OCI-LY3 (cell line): Measurements from ENCODE around the gene LARGE1.

ENCODE experiments used
- H2AFZ ChIP-seq: fragments of 200-600, 300-600 bp; shearing (Covaris generic); 2 replicates; pipeline ENCODE4 v1.6.0; 2014; ENCODE audit warnings: antibody characterized with exemption, low read depth, low read length
- H3K27ac ChIP-seq: fragments of 200-600, 300-600 bp; sonication (generic); 2 replicates; pipeline ENCODE4 v1.5.1; 2014; ENCODE audit warnings: mild to moderate bottlenecking, low read length, moderate library complexity, mixed read lengths
- H3K27me3 ChIP-seq: fragments of 200-600, 300-600 bp; sonication (generic); 2 replicates; pipeline ENCODE4 v1.6.1; 2014; ENCODE audit warnings: low read depth, low read length, mixed read lengths
- H3K36me3 ChIP-seq: fragments of 200-600, 300-600 bp; sonication (generic); replicated peaks from 2 replicates; pipeline ENCODE3; 2014; ENCODE audit warnings: low read depth, low read length, mixed read lengths
- H3K4me1 ChIP-seq: fragments of 300-600, 200-600 bp; sonication (generic); 2 replicates; pipeline ENCODE4 v1.6.1; 2014; ENCODE audit warnings: low read length, mixed read lengths
- H3K4me2 ChIP-seq: fragments of 200-600, 300-600 bp; sonication (generic); 2 replicates; pipeline ENCODE4 v1.6.1; 2014; ENCODE audit warnings: low read length, mixed read lengths
- H3K4me3 ChIP-seq: fragments of 300-600, 200-600 bp; sonication (generic); 2 replicates; pipeline ENCODE4 v1.5.1; 2014; ENCODE audit warnings: antibody characterized with exemption, mild to moderate bottlenecking, low read length, moderate library complexity
- H3K79me2 ChIP-seq: fragments of 300-600, 200-600 bp; shearing (Covaris generic); 2 replicates; pipeline ENCODE4 v1.6.1; 2014; ENCODE audit warnings: mild to moderate bottlenecking, low read length, mixed read lengths
- H3K9ac ChIP-seq: fragments of 300-600, 200-600 bp; shearing (Covaris generic); 2 replicates; pipeline ENCODE4 v1.6.0; 2014; ENCODE audit warnings: mild to moderate bottlenecking, low read length, moderate library complexity
- H3K9me3 ChIP-seq: fragments of 200-600, 300-600 bp; shearing (Covaris generic); 2 replicates; pipeline ENCODE4 v1.6.1; 2014; ENCODE audit warnings: low read length, mixed read lengths; ENCODE audit not compliant: insufficient read depth
- H4K20me1 ChIP-seq: fragments of 200-600, 300-600 bp; sonication (generic); 2 replicates; pipeline ENCODE4 v1.6.1; 2016; ENCODE audit warnings: low read length, mixed read lengths; ENCODE audit not compliant: insufficient read depth
- EZH2phosphoT487 ChIP-seq: fragments of 200-600 bp; shearing (Covaris generic); IDR thresholded peaks from 2 replicates; pipeline ENCODE4 v1.6.1; 2018; ENCODE audit warnings: antibody characterized with exemption, mixed run types, low read depth
- TF ChIP-seq, protein P1 (sequence below): fragments of 200-600, 300-600 bp; sonication (generic); IDR thresholded peaks from 2 replicates; pipeline ENCODE4 v1.5.1; 2014; ENCODE audit warnings: antibody characterized with exemption, low read length, low read depth

The LARGE1 gene

GRCh38 chr22:33832558-33833151 is 87.6 kb downstream of the LARGE1 start:
- Histone ChIP-seq H3K36me3 (no peaks in the 10 kb centered on the region), H3K4me2 (no peak overlapping the region), H3K4me1 (no peaks in the 10 kb centered on the region), H2AFZ (no peak overlapping the region), H3K27me3 (no peaks in the 10 kb centered on the region), H3K9me3 (no peaks in the 10 kb centered on the region), H3K27ac (no peak overlapping the region), H3K79me2 (peaks cover 67% of the 10 kb centered on the region), H3K9ac (no peak overlapping the region), H3K4me3 (no peak overlapping the region), H4K20me1 (peaks cover 67% of the 10 kb centered on the region)
- no peak for TF ChIP-seq EZH2phosphoT487
- TF ChIP-seq, protein P1, sequence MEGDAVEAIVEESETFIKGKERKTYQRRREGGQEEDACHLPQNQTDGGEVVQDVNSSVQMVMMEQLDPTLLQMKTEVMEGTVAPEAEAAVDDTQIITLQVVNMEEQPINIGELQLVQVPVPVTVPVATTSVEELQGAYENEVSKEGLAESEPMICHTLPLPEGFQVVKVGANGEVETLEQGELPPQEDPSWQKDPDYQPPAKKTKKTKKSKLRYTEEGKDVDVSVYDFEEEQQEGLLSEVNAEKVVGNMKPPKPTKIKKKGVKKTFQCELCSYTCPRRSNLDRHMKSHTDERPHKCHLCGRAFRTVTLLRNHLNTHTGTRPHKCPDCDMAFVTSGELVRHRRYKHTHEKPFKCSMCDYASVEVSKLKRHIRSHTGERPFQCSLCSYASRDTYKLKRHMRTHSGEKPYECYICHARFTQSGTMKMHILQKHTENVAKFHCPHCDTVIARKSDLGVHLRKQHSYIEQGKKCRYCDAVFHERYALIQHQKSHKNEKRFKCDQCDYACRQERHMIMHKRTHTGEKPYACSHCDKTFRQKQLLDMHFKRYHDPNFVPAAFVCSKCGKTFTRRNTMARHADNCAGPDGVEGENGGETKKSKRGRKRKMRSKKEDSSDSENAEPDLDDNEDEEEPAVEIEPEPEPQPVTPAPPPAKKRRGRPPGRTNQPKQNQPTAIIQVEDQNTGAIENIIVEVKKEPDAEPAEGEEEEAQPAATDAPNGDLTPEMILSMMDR, result no peak

DNA sequence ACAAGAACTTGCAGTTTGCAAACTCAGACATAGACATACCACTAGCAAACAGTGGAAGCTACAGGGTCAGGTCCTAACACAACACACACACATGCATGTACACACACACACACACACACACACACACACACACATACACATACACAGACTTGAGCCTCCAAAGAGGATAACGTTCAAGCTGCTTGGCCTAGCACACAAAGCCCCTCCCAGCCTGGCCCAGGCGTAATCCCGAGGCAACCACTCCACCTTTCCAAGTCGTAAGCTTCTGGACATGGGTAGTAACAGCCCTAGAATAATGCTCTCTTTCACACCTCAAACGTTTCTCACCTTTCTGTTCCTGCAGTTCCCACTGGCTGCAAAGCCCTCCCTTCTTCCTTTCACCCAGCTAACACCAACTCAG is 88.6 kb downstream of the LARGE1 start:
- no peak for TF ChIP-seq EZH2phosphoT487
- TF ChIP-seq, protein P1, result no peak
- Histone ChIP-seq H3K27me3 (no peaks in the 10 kb centered on the region), H3K27ac (no peak overlapping the region)

GRCh38 chr22:33831207-33831606 is 89.1 kb downstream of the LARGE1 start:
- no peak overlapping the region for H3K27ac ChIP-seq
- no peak overlapping the region for H3K9ac ChIP-seq
- H3K4me2 ChIP-seq, result no peak overlapping the region
- H3K27me3 ChIP-seq, result no peaks in the 10 kb centered on the region
- H4K20me1 ChIP-seq, result peaks cover 58% of the 10 kb centered on the region
- no peak overlapping the region for H3K4me3 ChIP-seq
- TF ChIP-seq, protein P1, result no peak
- TF ChIP-seq EZH2phosphoT487, result no peak
- no peaks in the 10 kb centered on the region for H3K4me1 ChIP-seq
- no peak overlapping the region for H2AFZ ChIP-seq
- H3K9me3 ChIP-seq, result no peaks in the 10 kb centered on the region
- peaks cover 53% of the 10 kb centered on the region for H3K79me2 ChIP-seq
- H3K36me3 ChIP-seq, result no peaks in the 10 kb centered on the region

More for the DNA sequence above, 88.6 kb downstream of the LARGE1 start:
- no peak overlapping the region for H2AFZ ChIP-seq
- peaks cover 62% of the 10 kb centered on the region for H4K20me1 ChIP-seq
- no peaks in the 10 kb centered on the region for H3K36me3 ChIP-seq
- H3K79me2 ChIP-seq, result peaks cover 57% of the 10 kb centered on the region
- H3K9me3 ChIP-seq, result no peaks in the 10 kb centered on the region
- H3K4me2 ChIP-seq, result no peak overlapping the region
- no peaks in the 10 kb centered on the region for H3K4me1 ChIP-seq
- H3K4me3 ChIP-seq, result no peak overlapping the region
- H3K9ac ChIP-seq, result no peak overlapping the region

DNA sequence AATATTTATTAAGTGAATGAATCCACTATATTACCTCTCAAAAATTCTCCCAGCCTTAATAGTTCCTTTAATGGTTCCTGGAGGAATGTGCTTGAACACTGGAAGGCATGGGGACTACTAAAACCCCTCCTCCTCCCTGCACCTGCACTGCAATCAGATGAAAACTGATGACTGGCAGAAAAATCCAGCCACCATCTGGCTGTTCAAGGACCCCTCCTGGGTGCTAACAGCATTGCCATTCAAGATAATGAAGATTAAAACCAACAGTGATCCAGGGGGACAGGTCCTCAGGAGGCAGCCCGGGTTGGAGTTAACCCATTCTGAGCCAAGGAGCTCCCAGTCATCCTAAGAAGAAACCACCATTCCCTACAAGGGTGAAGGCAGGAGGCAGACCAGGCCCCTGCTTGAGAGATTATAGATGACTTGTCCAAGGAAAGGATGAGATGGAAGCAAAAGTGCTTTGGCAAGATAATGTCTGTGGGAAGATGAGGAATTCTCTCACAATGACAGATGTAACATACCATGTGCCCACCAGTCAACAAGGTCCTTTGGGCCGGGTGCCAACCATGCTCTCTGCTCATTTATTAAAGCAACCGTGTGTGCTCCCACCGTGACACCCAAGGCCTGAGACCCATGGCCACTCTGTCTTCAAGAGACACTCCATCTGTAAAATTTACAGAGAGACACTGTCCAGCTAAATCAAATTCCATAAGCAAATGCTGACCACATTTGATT is 90.6 kb downstream of the LARGE1 start:
- Histone ChIP-seq H3K9me3 (peaks cover 4% of the 10 kb centered on the region; the same call in 1 of the 2 replicates), H3K27me3 (no peaks in the 10 kb centered on the region), H3K36me3 (peaks cover 10% of the 10 kb centered on the region), H3K9ac (no peak overlapping the region), H2AFZ (no peak overlapping the region), H3K79me2 (peaks cover 50% of the 10 kb centered on the region), H3K4me1 (no peaks in the 10 kb centered on the region), H3K4me2 (no peak overlapping the region), H4K20me1 (peaks cover 46% of the 10 kb centered on the region), H3K4me3 (no peak overlapping the region), H3K27ac (no peak overlapping the region)
- no peak for TF ChIP-seq EZH2phosphoT487
- TF ChIP-seq, protein P1, result no peak
